ENCODE results near the gene ARHGEF9.
A peak's percentile ranks its signal among the peaks of the same experiment; 100 is the strongest.

Gene ARHGEF9

GRCh38 chrX:63754860-63755579 lies 30.0 kb downstream of the ARHGEF9 start (continued):
- no peak for TF ChIP-seq ZNF692 (tag by site-specific recombination; IDR thresholded peaks at IDR 0.05)
- no peak for TF ChIP-seq ZNF138 (tag by site-specific recombination; IDR thresholded peaks at IDR 0.05; ENCODE audit: borderline replicate concordance)
- no peak for TF ChIP-seq ZNF280C (tag by site-specific recombination; IDR thresholded peaks at IDR 0.05)
- no peak for TF ChIP-seq ZSCAN16 (tag by site-specific recombination; IDR thresholded peaks at IDR 0.05)
- peak; percentile 54 for TF ChIP-seq GLIS2 (tag by site-specific recombination; IDR thresholded peaks at IDR 0.05)
- no peak for TF ChIP-seq ZNF639 (tag by site-specific recombination; IDR thresholded peaks at IDR 0.05)
- peak; percentile 85 for TF ChIP-seq ZNF335 (tag by site-specific recombination; conservative IDR thresholded peaks at IDR 0.05)
- no peak for TF ChIP-seq ZFP41 (tag by site-specific recombination; IDR thresholded peaks at IDR 0.05; ENCODE audit: borderline replicate concordance)
- no peak for TF ChIP-seq ZNF645 (tag by site-specific recombination; IDR thresholded peaks at IDR 0.05)
- no peak for TF ChIP-seq ZNF132 (tag by site-specific recombination; IDR thresholded peaks at IDR 0.05; ENCODE audit: borderline replicate concordance)
- TF ChIP-seq ZNF837 (tag by site-specific recombination; IDR thresholded peaks at IDR 0.05): no peak
- no peak for TF ChIP-seq ZNF404 (tag by site-specific recombination; IDR thresholded peaks at IDR 0.05)
- TF ChIP-seq ZBTB49 (tag by site-specific recombination; IDR thresholded peaks at IDR 0.05; ENCODE audit: low read depth): no peak
- no peak for TF ChIP-seq ZNF791 (tag by site-specific recombination; IDR thresholded peaks at IDR 0.05)
- TF ChIP-seq KLF17 (tag by site-specific recombination; IDR thresholded peaks at IDR 0.05): no peak
- TF ChIP-seq ZNF76 (tag by site-specific recombination; IDR thresholded peaks at IDR 0.05; ENCODE audit: borderline replicate concordance, low read depth): no peak
- peak; percentile 89 for TF ChIP-seq SP2 (tag by site-specific recombination; IDR thresholded peaks at IDR 0.05)
- no peak for TF ChIP-seq ZNF114 (tag by site-specific recombination; IDR thresholded peaks at IDR 0.05)
- TF ChIP-seq SCRT1 (tag by site-specific recombination; IDR thresholded peaks at IDR 0.05; ENCODE audit: borderline replicate concordance): no peak
- TF ChIP-seq ZNF660 (tag by site-specific recombination; IDR thresholded peaks at IDR 0.05): no peak
- no peak for TF ChIP-seq ZNF596 (tag by site-specific recombination; IDR thresholded peaks at IDR 0.05)
- no peak for TF ChIP-seq ZNF664 (tag by site-specific recombination; IDR thresholded peaks at IDR 0.05)
- 0 out of 2 replicates have a peak, but pooled peaks have one; percentile 28 for TF ChIP-seq ZBTB1 (tag by site-specific recombination; IDR thresholded peaks at IDR 0.05)
